Effector CD8-positive, alpha-beta T cell (primary cell): Measurements from ENCODE around the gene SHC3.

Experiments used
- DNase-seq: peaks from one replicate; lab custom pipeline; 2025; lab: John Stamatoyannopoulos, UW

Gene SHC3

DNA sequence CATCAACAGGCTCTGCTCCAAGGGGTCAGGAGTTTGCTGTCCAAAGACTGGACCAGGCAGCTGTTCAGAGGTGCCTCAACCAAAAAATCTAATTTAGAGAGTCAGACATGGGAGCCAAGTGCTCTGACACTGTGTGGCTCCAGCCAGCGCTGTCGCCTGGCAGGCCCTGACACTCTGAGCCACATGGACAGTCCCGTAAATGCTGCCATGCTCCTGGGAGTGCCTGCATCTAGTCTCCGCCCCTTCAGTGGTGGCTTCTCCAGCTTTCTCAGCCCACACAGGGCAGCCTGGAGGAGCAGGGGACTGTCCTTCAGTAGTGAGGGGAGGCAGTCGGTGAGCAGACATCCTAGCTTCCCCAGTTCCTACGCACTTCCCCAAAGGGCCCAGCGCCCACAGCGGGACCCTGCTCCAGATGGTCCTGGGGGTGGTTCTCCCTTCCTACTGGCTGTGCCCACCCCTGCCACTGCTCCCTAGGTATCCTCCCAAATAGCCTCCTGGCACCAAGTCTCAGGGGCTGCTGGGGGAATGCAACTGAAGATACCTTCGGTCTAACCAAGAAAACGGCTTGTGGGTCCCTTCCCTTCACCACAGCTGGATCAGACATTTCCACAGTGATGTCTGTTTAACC is 72.3 kb downstream of the SHC3 start:
- DNase-seq = no peak

DNA sequence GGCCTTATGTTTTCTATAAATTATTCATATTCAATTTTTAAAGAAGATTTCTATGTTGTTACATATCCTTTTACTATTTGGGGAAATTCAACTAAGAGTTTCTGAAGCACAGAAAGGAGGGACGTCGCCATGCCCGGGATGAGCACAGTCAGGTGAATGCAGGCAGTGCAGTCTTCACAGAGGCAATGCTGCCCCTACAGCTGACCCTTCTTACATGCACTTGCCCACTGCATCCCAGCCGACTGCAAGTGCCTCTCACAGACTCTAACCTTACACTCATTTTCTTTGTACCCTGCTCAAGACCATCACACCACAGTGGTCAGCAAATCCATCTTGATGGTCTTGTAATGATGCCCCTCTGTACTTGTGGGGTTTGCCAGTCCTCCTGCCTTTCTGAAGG is 73.8 kb downstream of the SHC3 start:
- no peak for DNase-seq

DNA sequence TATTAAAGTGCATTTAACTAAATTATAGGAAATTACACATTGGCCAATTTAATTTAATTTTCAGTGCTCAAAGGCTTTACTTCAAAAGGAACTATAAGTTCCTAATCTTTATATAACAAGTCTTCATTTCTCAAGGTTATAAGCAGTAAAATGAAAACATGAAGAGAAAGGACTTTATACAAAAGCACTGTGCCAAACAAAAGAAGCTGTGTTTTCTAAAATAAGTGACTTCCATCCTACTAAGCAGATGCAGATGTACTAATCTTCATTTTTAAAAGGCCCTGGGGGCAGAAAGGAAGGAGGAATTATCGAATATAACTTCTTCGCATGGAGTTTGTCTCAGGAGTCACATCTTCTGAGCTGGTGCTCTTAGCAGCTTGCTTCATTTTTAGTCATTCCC is 81.4 kb downstream of the SHC3 start:
- no peak for DNase-seq

DNA sequence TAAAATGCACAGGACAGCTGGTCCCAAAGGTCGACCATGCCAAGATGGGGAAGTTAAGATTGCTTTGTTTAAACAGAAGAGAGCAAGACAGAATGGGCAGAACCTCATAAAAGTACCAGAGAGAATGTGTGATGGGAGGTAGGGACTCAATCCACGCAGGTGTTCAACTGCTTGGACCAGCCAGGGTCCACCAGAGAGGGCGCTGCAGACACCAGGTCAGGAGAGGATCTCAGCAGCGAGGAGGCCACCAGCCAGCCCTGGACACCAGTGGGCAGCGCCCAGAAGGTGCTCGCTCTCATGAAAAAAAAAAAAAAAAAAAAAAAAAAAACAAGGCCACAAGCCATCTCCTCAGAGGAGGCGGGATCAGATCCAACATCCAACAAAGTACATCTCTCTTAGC is 81.8 kb downstream of the SHC3 start:
- no peak for DNase-seq

DNA sequence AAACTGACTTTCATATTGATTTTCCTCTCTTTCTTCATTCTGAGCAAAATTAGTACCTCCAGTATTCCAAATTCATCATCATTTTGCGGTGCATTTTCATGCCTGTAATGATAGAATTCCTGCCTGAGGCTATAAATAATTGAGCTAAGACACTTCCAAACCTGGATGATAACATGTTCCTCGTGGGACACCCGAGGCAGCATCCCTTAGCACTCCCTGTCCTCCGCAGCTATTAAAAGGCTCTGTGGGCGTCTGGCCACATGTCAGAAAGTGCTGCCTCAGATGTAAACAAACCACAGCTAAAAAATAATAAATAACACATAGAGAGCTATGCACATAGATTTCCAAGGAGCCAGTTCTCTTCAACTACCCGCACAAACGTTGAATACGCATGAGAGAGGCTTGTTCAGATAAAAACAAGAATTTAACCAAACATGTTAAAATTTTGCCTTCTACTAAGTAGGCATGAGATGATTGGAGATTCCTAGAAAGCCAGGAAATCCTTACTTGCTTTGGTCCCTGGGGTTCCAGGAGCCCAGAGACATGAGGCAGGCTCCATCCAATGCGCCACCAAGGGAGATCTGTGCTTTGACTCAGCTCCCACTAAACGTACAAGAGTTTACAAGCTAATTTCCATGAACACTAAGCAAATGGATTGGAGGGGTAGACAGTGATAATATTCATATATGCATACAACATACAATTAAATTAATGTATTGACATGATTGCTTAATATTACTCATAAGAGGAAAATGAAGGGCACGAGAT is 82.7 kb downstream of the SHC3 start:
- no peak for DNase-seq

DNA sequence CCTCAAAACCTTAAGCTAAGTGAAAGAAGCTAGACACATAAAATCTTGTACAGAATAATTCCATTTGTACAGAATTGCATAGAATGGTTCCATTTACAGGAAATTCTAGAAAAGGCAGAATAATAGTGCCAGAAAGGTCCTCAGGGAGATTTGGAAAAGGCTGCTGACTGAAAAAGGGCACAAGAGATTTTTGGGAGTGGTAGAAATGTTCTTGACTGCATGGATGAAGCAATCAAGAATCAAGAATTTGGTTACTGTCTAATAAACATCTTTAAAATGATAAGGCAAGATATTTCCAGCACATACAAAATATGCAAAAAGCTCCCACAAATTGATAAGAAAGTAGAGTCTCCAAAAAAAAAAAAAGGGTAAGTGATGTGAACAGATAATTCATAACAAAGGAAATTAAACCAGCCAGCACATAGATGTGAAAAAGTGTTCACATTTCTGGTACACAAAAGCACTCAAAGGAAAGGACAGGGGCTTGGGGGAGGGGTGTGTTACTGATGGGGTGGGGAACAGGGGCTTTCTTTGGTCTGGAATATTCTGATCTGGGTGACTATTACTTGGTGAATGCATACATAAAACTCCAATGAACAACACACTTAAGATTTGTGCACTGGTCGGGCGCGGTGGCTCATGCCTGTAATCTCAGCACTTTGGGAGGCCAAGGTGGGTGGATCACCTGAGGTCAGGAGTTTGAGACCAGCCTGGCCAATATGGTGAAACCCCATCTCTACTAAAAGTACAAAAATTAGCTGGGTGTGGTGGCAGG is 85.2 kb downstream of the SHC3 start:
- DNase-seq = no peak

DNA sequence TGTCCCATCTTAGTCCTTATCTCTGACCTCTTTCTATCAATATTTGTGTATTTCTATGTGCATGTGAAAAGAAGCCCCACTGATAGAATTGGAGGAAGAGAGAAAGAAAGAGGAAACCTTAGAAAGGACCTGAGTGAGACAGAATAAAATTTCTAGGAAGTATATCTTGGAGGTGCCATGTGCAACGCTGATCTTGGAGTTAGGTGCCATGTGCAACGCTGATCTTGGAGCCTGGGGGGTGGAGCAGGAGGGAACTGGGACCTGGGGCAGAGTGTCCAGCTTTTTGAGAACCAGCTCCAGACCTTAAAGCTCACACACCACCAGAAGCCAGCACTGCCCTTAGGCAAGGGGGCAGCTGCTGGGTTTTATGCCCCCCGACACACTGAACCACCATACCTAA is 89.4 kb downstream of the SHC3 start:
- DNase-seq = no peak

DNA sequence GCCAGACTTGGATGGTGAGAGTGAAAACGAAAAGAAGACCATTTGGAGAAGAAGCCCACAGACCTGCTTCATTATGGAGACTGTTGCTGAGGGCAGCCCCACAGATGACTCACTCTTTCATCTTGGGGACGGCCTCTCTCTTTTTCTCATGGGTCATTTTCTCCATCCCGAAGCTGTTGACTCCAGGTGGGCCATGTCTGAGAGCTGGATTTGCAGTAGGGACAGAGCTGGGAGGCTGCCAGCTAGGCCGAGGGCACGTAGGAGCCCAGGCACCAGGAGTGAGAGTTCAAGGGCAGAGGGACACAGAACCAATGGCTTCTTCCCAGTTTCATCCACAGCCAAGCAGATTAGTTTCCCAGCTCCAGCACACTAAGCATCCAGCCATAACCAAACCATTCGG is 95.0 kb downstream of the SHC3 start:
- no peak for DNase-seq

DNA sequence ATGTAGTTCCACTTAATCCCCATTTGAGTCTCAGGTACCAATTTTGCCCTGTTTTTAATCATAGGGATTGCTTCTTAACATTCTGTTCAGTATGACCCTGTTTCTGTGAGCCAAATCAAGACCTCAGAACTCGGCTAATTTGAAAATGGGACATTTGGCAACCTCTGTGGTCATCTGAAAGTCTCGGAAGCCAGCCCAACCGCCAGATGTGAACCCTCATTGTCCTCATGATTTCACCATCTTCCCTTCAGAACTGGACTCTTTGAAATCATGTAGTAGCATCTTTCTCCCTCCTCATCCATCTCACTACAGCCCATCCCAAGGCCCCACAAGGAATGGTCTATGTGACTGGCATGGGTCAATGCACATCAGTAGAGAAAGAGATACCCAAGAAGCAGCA is 98.4 kb downstream of the SHC3 start:
- DNase-seq = no peak

DNA sequence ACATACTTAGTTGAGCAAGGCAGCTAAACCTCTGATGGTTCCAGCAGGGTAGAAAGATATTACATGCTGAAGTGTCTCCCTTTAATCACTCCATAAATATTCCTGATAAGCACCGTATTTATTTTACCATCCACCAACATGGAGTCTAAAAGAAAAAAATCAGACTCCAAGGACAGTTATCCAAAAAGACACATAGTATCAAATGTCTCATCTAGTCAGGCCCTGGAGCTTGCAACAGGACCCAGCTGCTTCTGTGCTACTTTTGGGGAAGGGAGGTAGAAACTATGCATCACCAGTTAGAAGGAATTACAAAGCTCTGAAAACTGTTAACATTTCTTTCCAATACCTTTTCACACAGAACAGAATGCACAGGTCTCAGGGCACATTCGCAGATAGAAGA is 99.2 kb downstream of the SHC3 start:
- no peak for DNase-seq

DNA sequence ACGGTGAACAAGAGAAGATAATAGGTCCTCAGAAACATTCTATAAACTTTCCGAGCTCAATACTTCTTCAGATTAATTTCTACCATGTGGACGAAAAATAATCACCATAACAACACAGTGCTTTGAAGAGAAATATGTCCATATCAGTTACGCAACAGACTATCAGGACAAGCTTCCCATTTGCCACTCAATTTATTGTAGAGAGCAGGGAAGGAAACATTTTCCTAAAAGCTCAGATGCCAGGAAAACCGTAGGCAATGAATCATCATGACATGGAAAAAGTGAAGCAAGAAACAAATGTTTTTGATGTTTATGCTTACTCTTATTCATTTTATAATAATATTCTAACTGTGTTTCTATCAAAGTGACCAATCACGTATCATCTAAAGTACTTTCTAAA is 99.8 kb downstream of the SHC3 start:
- DNase-seq = no peak

DNA sequence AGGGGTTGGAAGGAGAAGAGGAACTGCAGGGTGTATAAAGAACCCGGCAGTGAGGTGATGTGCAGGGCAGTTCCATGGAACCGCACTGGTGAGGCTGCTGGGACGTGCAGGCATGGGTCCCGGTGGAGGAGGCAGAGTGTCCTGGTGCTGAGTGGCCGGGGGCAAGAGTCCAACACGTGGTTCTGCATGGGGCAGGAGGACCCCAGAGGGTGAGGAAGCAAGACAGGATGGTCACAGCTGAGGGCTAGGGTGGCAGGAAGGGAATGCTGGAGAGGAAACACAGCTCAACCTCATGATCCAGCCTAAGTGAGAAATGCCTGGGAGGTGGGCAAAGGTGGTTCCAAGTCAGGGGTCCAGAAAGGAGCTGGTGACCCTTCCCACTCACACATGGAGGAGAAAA is 100.2 kb downstream of the SHC3 start:
- DNase-seq = no peak

DNA sequence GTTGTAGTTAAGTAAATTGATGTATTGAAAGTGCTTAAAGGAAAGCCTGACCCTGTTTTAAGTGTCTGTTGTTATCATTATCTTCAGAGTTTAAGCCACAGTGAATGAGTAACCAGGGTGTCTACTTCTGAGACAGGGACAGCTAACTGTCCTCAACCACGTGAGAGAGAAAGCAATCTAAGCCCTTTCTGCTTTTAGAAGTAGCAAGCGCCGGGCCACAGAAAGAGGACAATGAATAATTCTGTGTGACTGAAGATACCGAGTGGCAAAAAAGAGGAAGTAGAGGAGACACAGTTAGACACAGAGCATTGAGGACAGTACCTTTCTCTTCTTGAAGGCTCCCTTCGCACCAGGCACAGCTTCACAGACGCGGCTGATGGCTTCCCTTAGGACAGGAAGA is 101.1 kb downstream of the SHC3 start:
- DNase-seq = no peak

DNA sequence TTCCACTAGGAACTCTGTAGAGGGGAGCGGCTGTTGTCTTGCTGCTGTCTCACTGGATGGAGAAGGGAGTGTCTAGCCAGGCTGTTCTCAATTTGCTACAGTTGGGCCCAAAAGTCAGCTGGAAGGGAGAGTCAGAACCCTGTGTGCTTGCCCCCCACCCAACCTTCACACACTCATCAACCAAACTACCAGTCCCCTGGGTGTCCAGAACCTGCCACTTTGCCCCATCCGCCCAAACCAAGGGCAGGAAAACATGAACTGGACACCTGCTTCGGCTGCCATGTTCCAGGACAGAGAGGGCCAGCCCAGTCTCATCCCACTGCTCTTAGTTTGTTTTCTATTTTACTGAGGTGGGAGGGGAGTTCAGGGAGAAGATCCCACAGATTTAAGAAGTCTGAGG is 105.2 kb downstream of the SHC3 start:
- no peak for DNase-seq

DNA sequence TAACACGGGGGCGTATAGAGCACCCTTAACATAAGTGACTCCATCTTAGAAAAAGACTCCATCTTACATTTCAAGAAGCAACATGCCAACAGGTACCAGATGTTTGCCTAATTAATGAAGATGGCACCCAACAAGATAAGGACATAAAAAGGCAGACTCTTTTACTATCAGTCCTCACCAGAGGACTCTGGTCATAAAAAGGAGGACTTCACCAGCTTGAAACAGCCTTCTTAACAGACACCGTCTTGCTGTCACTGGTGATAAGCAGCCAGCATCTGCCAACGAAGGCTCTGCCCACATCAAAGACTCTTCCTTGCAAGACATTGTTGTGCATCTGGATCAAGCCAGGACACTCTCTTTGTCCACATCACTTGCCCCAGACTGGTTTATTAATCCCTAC is 107.0 kb downstream of the SHC3 start:
- DNase-seq = no peak

DNA sequence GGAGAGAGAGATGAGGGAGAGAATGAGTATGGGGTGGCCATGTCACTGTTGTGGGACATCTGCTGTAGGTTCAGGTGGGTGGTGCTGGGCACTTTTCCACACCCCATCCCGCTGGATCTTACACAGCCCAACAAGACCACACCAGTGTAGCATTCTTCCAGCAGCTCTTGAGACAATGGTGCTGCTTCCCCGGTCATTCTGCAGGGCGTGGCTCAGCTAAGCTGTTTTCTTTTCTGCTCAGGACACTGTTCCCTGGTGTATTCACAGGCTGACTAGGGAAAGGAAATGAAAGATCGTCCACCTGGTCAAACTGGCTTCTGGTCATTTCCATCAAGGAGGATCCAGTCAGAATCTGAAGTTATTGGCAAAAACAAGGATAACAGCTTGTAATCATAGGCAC is 111.8 kb downstream of the SHC3 start:
- DNase-seq = no peak

DNA sequence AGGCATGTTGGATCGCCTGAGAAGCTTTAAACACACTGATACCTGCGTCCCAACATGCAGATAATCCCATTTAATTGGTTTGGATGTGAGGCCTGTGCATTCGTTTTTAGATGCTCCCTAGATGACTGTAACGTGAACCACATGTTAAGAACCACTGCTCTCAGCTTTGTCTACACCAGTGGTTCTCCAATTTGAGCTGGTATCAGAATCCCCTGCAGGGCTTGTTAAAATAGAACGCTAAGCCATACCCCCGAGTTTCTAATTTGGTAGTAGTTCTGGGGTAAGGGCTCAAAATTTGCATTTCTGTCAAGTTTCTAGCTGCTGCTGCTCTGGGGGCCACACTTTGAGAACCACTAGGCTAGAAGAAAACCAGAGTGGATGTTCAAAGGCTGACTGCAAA is 112.7 kb downstream of the SHC3 start:
- DNase-seq = no peak

DNA sequence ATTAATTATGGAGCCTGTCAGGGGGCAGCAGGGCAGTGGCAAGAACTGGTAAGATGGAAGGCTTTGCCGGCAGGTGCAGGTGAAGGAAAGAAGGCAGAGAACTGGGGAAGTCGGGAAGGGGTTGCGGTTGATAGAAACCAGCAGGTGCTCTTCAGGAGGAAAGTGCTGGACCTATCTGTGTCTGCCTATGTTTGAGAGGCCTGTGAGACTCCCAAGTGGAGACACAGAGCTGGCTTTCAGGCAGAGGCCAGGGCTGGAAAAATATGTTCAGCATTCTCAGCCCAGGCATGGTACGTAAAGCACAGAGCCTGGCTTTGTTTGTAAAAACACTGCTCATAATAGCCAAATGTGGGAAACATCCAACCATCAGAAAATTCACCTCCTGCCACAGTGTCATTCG is 117.8 kb downstream of the SHC3 start:
- DNase-seq = no peak

DNA sequence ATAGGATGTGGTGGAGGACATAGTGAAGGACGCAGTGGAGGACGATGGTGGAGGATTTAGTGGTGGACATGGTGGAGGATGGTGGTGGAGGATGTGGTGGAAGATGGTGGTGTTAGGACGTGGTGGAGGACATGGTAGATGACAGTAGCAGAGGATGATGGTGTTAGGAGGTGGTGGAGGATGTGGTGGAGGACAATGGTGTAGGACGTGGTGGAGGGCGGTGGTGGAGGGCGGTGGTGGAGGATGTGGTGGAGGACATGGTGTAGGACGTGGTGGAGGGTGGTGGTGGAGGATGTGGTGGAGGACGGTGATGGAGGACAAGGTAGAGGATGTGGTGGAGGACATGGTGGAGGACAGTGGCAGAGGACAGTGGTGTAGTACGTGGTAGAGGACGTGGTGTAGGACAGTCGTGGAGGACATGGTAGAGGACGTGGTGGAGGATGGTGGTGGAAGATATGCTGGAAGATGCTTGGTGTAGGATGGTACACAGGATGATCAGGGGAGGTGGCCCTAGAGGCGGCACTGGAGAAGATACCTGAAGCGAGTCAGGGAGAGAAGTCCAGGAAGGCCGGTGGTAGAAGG is 118.6 kb downstream of the SHC3 start:
- DNase-seq = no peak

DNA sequence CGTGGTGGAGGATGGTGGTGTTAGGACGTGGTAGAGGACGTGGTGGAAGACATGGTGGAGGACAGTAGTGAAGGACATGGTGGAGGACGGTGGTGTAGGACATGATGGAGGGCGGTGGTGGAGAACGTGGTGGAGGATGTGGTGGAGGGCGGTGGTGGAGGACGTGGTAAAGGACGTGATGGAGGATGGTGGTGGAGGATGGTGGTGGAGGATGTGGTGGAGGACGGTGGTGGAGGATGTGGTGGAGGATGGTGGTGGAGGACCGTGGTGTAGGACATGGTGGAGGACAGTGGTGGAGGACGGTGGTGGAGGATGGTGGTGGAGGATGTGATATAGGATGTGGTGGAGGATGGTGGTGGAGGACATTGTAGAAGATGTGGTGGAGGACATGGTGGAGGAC is 119.7 kb downstream of the SHC3 start:
- no peak for DNase-seq

DNA sequence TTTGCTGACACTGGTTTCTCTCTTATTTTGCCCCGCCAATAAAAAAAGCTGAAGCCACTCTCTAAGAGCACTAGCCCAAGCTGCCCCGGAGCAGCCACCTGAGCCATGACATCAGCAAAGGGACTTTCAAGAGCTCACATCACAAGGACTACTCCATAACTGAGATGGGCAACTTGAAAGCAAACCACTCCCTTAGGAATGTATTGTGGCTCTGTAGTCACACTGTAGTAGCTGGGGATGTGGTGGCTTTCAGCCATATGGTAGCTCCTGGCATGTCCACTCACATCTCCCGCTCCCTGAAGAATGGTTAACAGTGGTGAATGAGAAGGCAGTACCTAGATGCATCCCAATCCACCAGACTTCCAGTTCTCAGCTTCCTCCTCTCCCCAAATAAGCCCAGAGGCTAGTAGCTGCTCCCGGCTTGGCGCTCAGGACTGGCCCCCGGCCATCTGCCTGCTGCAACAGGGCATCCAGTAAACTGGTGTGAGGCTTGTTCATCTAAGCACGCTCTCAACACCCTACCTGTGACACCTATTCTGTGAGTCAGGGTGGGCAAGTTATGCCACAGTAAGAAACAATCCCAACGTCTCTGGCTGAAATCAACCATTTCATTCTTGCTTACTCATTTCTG is 123.6 kb downstream of the SHC3 start:
- no peak for DNase-seq

DNA sequence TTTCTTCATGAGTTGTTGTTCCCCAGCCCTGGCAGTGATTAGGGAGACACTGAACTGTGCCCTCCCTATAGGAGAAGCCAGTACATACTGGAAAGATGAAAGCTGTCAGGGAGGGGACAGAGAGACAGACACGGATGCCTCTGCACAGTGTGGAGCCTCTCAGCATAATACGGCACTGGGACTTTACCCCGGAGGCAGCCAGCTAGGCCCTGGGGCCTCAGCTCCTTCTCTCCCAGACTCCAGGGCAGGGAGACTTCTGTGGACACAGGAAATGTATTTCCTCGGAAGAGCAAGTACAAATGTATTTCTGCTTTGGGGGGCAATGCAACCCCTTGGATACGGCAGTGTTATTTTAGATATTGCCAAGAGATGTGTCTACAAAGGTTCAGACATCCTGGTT is 125.3 kb downstream of the SHC3 start:
- no peak for DNase-seq
